ENCODE measurements around the gene ADAM8. TPM values are rescaled to one million over a fixed set of nuclear protein-coding genes. Genes with fewer than 3 reads are reported as not detected.

Gene ADAM8
- total and polyA plus RNA-seq, 2 donors (not counting 1 experiment from before 2014, with no cell fraction given): 116 to 196 TPM

DNA sequence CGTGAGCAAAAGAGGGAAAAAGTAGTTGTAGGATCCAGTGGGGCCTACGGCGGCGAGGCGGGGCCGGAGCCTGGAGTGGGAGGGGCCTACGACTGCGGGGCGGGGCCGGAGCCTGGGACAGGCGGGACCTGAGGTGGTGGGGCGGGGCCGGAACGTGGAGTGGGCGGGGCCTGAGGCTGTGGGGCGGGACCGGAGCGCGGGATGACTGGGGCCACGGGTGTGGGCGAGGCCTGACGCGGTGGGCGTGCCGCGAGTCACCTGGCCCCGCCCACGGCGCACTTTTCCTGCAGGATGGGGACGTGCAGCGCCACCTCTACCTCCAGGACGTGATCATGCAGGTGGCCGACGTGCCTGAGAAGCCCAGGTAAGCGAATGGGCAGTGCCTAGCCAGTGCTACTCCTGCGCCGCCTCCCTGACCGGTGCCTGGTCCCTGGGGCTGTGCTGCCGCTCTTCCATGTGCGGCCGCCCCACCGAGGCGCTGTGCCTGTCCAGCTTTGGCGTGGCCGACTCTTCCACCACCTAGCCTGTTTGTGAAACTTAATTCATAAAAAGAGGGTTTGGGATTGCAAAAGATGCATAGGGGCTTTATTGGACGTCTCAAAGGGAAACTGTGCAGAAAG, 32.5 kb upstream of the ADAM8 start:
- peaks cover 0 to 3% (median 0%) of the 10 kb centered on the region in 3 donors for H3K9me3 ChIP-seq (ENCODE audit: control extremely low read depth in 1 of 3, control insufficient read depth in 2 of 3, insufficient read depth in 1 of 3, low read length in 2 of 3)
- peak overlapping the region; percentile 96 to 97 for H3K27ac ChIP-seq (ENCODE audit: low read length in 2 of 2)
- H3K27me3 ChIP-seq (replicated peaks in 1 of 4; ENCODE audit: control extremely low read depth in 1 of 4, control insufficient read depth in 3 of 4, insufficient read depth in 4 of 4, low read length in 3 of 4): no peaks in the 10 kb centered on the region
- ChIA-PET POLR2A (interaction anchor here (2.5 kb wide), 1 partner anchor 34 kb away, joined by 12 read pairs; the partner anchor contains the start of gene ADAM8), CTCF (interaction anchor here (1.8 kb wide), 1 partner anchor 21 kb away, joined by 4 read pairs; no protein-coding TSS in a partner anchor)
- no peak for TF ChIP-seq EZH2 (IDR thresholded peaks at IDR 0.05; ENCODE audit: borderline replicate concordance, insufficient read depth, low read depth, low read length, poor library complexity, severe bottlenecking)
- TF ChIP-seq, protein P1, sequence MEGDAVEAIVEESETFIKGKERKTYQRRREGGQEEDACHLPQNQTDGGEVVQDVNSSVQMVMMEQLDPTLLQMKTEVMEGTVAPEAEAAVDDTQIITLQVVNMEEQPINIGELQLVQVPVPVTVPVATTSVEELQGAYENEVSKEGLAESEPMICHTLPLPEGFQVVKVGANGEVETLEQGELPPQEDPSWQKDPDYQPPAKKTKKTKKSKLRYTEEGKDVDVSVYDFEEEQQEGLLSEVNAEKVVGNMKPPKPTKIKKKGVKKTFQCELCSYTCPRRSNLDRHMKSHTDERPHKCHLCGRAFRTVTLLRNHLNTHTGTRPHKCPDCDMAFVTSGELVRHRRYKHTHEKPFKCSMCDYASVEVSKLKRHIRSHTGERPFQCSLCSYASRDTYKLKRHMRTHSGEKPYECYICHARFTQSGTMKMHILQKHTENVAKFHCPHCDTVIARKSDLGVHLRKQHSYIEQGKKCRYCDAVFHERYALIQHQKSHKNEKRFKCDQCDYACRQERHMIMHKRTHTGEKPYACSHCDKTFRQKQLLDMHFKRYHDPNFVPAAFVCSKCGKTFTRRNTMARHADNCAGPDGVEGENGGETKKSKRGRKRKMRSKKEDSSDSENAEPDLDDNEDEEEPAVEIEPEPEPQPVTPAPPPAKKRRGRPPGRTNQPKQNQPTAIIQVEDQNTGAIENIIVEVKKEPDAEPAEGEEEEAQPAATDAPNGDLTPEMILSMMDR (IDR thresholded peaks at IDR 0.05): no peak
- H2AFZ ChIP-seq (ENCODE audit: insufficient read depth, low read depth, low read length, poor library complexity, severe bottlenecking): peak overlapping the region; percentile 83
- Mint-ChIP-seq H3K9me3 (ENCODE audit: insufficient read depth) (no peaks in the 10 kb centered on the region), H3K4me1 (peaks cover 37% of the 10 kb centered on the region), H3K27ac (peak overlapping the region; percentile 88), H3K4me3 (peak overlapping the region; percentile 78), H3K27me3 (no peaks in the 10 kb centered on the region)
- H3K4me3 ChIP-seq (ENCODE audit: control extremely low read depth in 1 of 5, extremely low read depth in 1 of 5, insufficient read depth in 1 of 5, low read depth in 2 of 5, low read length in 4 of 5): peak overlapping the region in 4 of 5 experiments; percentile 73 to 94 (median 92)
- H3K4me1 ChIP-seq (ENCODE audit: control insufficient read depth in 2 of 2, insufficient read depth in 2 of 2, low read length in 2 of 2): peaks cover 21 to 40% of the 10 kb centered on the region in 2 donors
- H3K79me2 ChIP-seq (ENCODE audit: control insufficient read depth, insufficient read depth, low read length): peaks cover 44% of the 10 kb centered on the region
- H3K9ac ChIP-seq (ENCODE audit: low read length): peak overlapping the region; percentile 86
- DNase-seq (no peak), ATAC-seq (ENCODE audit: low read depth) (peak; percentile 90)
- H4K20me1 ChIP-seq (ENCODE audit: control insufficient read depth, insufficient read depth, low read length, poor library complexity, severe bottlenecking): peaks cover 32% of the 10 kb centered on the region
- intact Hi-C loops (cut with micrococcal nuclease): loop anchor here (1.0 to 5.0 kb wide), 7 partner anchors 34 to 772 kb away; partner anchors contain the start of genes ECHS1, FUOM, INPP5A and MTG1
- peak overlapping the region; percentile 86 for H3K4me2 ChIP-seq (replicated peaks; ENCODE audit: low read depth, low read length, poor library complexity, severe bottlenecking)
- H3K36me3 ChIP-seq (replicated peaks in 1 of 2; ENCODE audit: control extremely low read depth in 1 of 2, control insufficient read depth in 1 of 2, extremely low read depth in 1 of 2, insufficient read depth in 2 of 2, low read length in 1 of 2): peaks cover 0 to 31% of the 10 kb centered on the region in 2 experiments
- WGBS (ENCODE audit: insufficient coverage): 22% methylated on average over 39 of the region's 46 CpGs
